Skin epidermis (tissue), 12 donors: ENCODE measurements around the gene PPFIA2.

Experiments used
- H3K27ac ChIP-seq, 21 experiments: fragments of 200-600 bp; sonication (generic) in 11 of 21; one replicate each; pipeline ENCODE4 v1.5.0; 2020; ENCODE audit warnings: mild to moderate bottlenecking in 3 of 21, inconsistent platforms in 2 of 21, moderate library complexity in 2 of 21
- H3K4me3 ChIP-seq, 7 experiments: fragments of 200-600 bp; sonication (generic) in 2 of 7; one replicate each; pipeline ENCODE4 v1.5.0; 2020; ENCODE audit warnings: inconsistent platforms in 2 of 7, mild to moderate bottlenecking in 2 of 7, moderate library complexity in 1 of 7

Gene PPFIA2

GRCh38 chr12:81470923-81471322 lies 288.2 kb downstream of the PPFIA2 start:
- no peak overlapping the region for H3K27ac ChIP-seq
- no peak overlapping the region for H3K4me3 ChIP-seq

GRCh38 chr12:81468206-81468605 lies 290.9 kb downstream of the PPFIA2 start:
- no peak overlapping the region for H3K4me3 ChIP-seq

GRCh38 chr12:81465876-81466275 lies 293.3 kb downstream of the PPFIA2 start:
- Histone ChIP-seq H3K27ac (no peak overlapping the region), H3K4me3 (no peak overlapping the region)

More at GRCh38 chr12:81468206-81468605, 290.9 kb downstream of the PPFIA2 start:
- no peak overlapping the region for H3K27ac ChIP-seq

GRCh38 chr12:81465191-81465590 lies 294.0 kb downstream of the PPFIA2 start:
- no peak overlapping the region for H3K27ac ChIP-seq

DNA sequence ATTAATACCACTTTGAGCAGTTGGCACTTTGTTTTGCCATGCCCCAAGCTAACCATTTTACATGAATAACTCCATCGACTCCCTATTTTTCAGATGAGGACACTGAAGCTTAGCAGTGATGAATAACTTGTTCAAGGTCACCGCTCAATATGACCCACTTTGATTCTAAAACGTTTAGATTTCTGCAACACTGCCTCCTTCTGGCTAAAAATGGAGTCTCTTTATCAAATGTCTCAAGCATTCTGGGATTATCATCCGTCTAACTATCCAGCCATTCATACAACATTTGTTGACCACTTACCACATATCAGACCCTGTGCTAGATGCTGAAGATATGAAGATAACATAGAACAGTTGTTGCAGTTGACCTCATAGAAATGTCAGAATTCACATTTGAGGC lies 298.0 kb downstream of the PPFIA2 start:
- Histone ChIP-seq H3K27ac (no peak overlapping the region), H3K4me3 (no peak overlapping the region)

More at GRCh38 chr12:81465191-81465590, 294.0 kb downstream of the PPFIA2 start:
- H3K4me3 ChIP-seq, result no peak overlapping the region

DNA sequence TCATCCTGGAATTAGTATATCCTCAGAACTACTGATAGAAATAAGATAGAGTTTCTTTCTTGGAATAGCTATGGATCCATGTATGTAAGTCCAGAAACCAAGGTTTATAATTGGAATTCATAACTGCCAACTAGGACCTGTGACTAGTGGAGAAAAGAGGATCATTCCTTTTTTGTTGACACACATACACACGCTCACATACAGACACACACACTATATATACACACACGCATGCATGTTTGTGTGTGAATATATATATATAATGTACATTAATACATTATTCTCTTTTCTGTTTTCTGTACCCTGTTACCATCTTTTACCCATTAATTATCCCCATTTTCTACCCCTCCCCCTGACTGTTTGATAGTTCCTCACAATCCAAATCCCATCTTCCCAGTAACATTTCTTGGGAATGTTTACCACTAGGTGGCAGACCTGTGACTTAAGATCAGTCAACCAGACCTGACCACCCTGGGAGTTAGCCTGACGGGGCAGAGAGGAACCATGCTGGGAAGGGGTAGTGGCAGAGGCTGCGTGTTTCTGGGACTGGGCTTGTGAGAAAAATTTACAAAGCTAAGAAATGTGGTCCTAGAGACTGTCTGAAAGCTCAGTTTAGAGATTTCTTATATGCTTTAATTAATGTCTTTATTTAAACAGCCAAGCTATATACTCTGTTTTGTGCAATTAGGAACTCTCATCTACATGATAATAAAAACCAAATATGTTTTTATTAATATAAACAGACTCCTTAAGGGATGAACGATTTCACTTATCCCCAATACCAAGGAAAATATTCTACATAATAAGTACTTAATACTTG lies 308.0 kb downstream of the PPFIA2 start:
- no peak overlapping the region for H3K27ac ChIP-seq
- H3K4me3 ChIP-seq, result no peak overlapping the region

GRCh38 chr12:81441629-81442028 lies 317.5 kb downstream of the PPFIA2 start:
- H3K4me3 ChIP-seq, result no peak overlapping the region
- no peak overlapping the region for H3K27ac ChIP-seq

DNA sequence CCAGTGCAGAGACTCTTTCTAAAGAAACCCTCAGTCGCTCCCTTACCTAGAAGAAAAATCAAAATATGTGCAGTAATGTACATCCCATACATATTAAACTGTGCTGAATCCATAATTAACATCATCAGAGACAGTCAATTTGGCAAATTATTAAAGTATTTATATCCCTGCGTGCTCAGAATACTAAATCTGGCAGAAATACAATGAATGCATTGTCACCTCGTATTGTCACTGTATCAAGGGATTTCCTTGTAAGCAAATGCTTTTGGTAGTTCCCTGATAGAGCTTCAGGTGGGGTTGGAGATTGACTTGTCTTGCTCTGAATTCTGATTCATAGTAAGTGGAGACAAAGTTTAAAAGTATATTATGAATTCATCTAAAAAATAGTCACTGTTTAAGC lies 319.1 kb downstream of the PPFIA2 start:
- Histone ChIP-seq H3K27ac (no peak overlapping the region), H3K4me3 (no peak overlapping the region)

DNA sequence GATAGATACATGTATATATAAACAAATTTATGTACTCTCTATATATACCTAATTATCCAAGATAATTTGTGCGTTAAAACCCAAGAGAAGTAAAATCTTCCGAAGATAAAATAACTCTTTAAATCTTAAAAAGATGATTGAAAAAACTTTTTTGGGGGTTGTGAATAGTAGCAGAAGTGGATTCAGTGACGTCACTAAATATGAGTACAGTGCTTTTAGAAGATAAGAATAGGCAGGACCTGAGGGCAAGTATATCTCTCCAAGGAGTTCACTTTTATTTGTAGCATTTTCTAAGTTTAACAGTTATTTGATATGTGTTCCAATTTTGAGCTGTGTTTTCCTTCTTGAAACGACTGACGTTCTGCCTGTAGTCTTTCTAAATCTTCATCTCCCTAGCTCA lies 319.8 kb downstream of the PPFIA2 start:
- Histone ChIP-seq H3K4me3 (no peak overlapping the region), H3K27ac (no peak overlapping the region)

DNA sequence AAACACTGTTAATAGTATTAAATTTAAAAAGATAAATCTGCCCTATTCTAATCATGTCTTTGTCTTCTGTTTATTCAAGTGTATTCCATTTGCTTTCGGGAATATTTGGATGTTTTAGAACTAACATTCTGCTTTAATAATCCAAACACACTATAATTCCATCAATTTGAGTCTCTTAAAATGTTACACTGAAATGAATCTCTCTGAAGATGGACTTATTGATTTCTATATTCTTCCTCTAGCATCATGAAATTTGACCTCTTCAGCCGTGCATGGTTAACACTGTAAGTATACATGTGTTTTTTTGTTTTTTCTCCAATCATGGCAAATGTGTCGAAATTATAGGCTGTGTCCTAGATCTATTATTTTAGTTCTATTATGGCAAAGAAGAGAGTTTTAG lies 342.1 kb downstream of the PPFIA2 start:
- Histone ChIP-seq H3K27ac (no peak overlapping the region), H3K4me3 (no peak overlapping the region)

DNA sequence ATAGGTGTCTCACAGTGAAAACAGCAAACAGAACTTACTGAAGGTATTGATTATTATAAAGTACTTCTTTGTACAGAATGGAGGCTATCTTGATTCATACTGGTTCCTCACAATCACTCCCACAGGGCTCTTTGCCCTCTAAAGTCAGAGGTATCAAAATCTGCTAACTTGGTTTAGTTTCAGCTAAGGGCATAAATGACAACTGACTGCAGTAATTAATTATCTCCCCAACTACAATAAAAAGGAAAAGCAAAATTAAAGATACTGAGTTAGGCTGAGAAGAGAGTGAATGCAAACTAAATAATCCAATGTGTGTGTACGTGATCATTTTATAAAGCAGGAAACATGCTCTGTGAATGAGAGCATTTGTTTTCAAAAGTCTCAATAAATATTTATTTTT lies 342.6 kb downstream of the PPFIA2 start:
- H3K27ac ChIP-seq, result no peak overlapping the region

DNA sequence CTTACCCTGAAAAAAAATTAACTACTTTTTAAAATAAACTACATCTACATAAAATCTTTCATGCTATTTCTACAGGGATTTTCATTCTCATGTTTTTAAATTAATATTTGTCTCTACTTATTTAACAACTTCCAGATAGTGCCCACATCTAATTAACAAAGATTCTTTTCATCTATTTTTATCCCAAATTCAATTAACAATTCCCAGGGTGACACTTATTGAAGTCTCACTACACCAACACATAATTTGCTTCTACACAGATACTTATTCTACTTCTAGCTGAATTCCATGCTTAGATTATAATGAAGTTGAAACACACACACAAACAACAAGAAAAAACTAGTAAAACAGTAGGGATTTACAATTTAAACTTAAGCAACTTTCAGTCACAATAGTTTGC lies 344.7 kb downstream of the PPFIA2 start:
- H3K27ac ChIP-seq, result no peak overlapping the region
- no peak overlapping the region for H3K4me3 ChIP-seq

More for the DNA sequence above, 342.6 kb downstream of the PPFIA2 start:
- no peak overlapping the region for H3K4me3 ChIP-seq

DNA sequence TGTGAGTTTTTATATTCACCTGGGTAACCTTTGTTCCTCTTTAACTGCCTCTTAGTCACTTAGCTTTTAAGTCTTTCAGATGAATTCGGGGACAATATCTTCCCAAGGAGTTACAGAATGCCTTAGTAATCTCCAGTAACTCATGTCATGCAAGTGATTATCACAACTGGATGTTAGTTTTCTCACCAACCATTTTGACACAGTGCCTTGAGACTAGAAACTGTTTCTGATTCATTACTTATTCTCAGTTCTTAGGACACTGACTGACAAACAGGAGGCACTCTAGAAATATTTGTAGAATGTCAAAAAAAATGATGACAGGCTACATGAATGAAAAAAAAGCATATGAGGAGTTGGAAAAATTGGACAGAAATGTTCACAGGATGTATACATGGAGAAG lies 346.2 kb downstream of the PPFIA2 start:
- no peak overlapping the region for H3K4me3 ChIP-seq
- no peak overlapping the region for H3K27ac ChIP-seq

DNA sequence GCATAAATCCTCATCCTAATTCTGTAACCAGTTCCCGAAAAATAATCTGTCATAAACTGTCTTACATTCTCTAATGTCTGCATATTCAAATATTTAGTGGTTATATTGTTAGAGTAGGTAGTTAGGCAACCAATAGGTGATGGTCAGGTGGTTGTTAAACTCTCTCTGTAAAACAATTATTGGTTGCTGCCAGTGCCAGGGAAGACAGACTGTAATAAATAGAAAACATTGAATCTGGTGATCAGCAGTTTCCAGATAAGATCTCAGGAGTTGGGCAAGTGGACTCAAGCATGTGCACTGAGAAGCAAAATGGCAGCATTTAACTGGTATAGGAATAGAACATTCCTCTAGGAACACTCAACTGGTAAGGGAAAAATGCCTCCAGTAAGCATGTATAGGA lies 355.8 kb downstream of the PPFIA2 start:
- Histone ChIP-seq H3K4me3 (no peak overlapping the region), H3K27ac (no peak overlapping the region)

DNA sequence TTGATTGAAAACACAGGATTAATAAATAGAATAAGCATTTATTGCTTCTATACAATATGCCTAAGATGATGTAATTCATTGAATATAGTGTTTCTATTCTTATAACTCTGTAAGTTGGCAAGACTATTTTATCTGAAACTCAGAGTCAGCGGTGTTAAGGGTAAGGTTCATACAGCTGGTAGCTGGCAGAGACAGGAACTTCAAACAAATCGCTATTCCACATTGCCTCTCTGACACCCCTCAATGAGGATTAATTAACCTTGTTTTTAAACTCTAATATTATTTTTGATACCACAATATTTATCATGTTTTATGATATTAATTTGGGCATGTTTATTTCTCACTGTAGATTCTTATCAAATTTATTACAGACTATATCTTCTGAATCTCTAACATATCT lies 357.9 kb downstream of the PPFIA2 start:
- Histone ChIP-seq H3K4me3 (no peak overlapping the region), H3K27ac (no peak overlapping the region)

GRCh38 chr12:81400024-81400423 lies 359.1 kb downstream of the PPFIA2 start:
- Histone ChIP-seq H3K27ac (no peak overlapping the region), H3K4me3 (no peak overlapping the region)

GRCh38 chr12:81395431-81395830 lies 363.7 kb downstream of the PPFIA2 start:
- H3K27ac ChIP-seq, result no peak overlapping the region
- H3K4me3 ChIP-seq, result no peak overlapping the region

DNA sequence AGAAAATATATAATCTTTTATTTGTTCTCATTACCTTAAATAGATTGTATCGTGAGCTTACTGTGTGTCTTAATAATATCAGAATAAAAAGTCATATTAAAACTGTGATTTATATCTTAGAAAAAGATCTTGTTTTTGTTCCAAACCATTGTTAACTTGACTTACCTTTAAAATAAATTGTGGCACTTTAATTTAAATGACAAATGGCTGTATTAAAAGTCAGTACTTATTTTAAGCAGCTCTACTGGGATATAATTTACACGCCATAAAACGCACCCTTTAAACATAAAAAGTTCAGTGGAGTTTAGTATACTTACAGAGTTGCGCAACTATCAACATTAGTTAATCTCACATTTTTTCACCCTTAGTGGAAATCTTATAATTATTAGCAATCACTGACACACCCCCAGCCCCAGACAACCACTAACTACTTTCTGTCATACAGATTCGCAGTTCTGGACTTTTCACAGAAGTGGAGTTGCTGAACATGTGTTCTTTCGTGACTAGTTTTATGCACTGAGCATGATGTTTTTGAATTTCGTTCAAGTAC lies 369.5 kb downstream of the PPFIA2 start:
- Histone ChIP-seq H3K4me3 (no peak overlapping the region), H3K27ac (no peak overlapping the region)

DNA sequence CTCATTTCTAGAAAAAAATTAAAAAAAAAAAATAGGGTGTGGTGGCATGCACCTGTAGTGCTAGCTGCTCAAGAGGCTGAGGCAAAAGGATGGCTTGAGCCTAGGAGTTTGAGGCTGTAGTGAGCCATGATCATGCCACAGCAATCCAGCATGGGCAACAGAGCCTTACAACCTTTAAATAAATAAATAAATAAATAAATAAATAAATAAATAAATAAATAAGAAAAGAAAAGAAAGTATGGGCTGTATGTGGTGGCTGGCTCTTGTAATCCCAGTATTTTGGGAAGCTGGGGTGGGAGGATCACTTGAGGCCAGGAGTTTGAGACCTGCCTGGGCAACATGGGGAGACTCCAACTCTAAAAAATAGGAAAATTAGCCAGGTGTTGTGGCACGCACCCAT lies 373.0 kb downstream of the PPFIA2 start:
- H3K27ac ChIP-seq, result no peak overlapping the region
- no peak overlapping the region for H3K4me3 ChIP-seq

- no peak overlapping the region for H3K27ac ChIP-seq
- H3K4me3 ChIP-seq, result no peak overlapping the region
These were observed 377.2 kb downstream of the PPFIA2 start for GRCh38 chr12:81381951-81382350.

- H3K4me3 ChIP-seq, result no peak overlapping the region
These were observed 380.4 kb downstream of the PPFIA2 start for GRCh38 chr12:81378601-81379285.

More at GRCh38 chr12:81378601-81379285, 380.4 kb downstream of the PPFIA2 start:
- no peak overlapping the region for H3K27ac ChIP-seq
